HEK293 (cell line): ENCODE results near the gene CTSO.

ENCODE experiments used
- CTCF ChIA-PET: fragments of 350-600 bp; formaldehyde crosslinking; extraction: SDS; loops from one replicate; lab custom pipeline; 2021; ENCODE audit warnings: antibody characterized with exemption; lab: Yijun Ruan, JAX
- POLR2A ChIA-PET: fragments of 300-600 bp; formaldehyde crosslinking; extraction: SDS; loops from one replicate; lab custom pipeline; 2020; ENCODE audit warnings: antibody characterized with exemption, inconsistent platforms; lab: Yijun Ruan, JAX
- H3K27ac ChIP-seq: fragments of 200-500 bp; sonication (Bioruptor generic); 2 replicates; pipeline ENCODE4 v1.5.1; 2014; ENCODE audit warnings: low read depth, low read length, control low read depth, inconsistent platforms; ENCODE audit errors: extremely low read depth
- H3K36me3 ChIP-seq, 2 experiments: fragments of 200-500 bp in 1 of 2; sonication (Bioruptor generic) in 1 of 2; 1 replicate in 1 of 2; 2 replicates in 1 of 2; pipeline ENCODE4 v1.5.1; 2014 to 2017; ENCODE audit warnings: inconsistent platforms in 2 of 2, low read length in 2 of 2; ENCODE audit not compliant: control insufficient read depth in 2 of 2, insufficient read depth in 1 of 2
- H3K4me1 ChIP-seq: fragments of 200-500 bp; sonication (Bioruptor generic); 2 replicates; pipeline ENCODE4 v1.5.1; 2014; ENCODE audit warnings: mild to moderate bottlenecking, low read length, inconsistent platforms; ENCODE audit not compliant: control insufficient read depth, insufficient read depth
- H3K4me3 ChIP-seq: 2 replicates; pipeline ENCODE4 v1.5.1; 2011; ENCODE audit warnings: low read depth, mild to moderate bottlenecking, control low read depth, low read length, moderate library complexity
- H3K9me3 ChIP-seq: fragments of 200-500 bp; sonication (Bioruptor generic); 2 replicates; pipeline ENCODE4 v1.5.1; 2014; ENCODE audit warnings: low read depth, low read length, inconsistent platforms; ENCODE audit not compliant: control insufficient read depth, insufficient read depth
- OSR2 ChIP-seq: fragments of 450-650 bp; formaldehyde crosslinking; IDR thresholded peaks from 2 replicates; pipeline ENCODE4 v1.5.1; 2016; ENCODE audit warnings: missing biosample characterization, missing genetic modification characterization
- ZNF138 ChIP-seq: fragments of 450-650 bp; formaldehyde crosslinking; IDR thresholded peaks from 2 replicates; pipeline ENCODE4 v1.5.1; 2016; ENCODE audit warnings: missing biosample characterization, missing genetic modification characterization, borderline replicate concordance
- ZNF140 ChIP-seq: fragments of 450-650 bp; formaldehyde crosslinking; IDR thresholded peaks from 2 replicates; pipeline ENCODE4 v1.5.1; 2016; ENCODE audit warnings: missing biosample characterization, missing genetic modification characterization
- ZNF202 ChIP-seq: fragments of 450-650 bp; formaldehyde crosslinking; IDR thresholded peaks from 2 replicates; pipeline ENCODE4 v1.5.1; 2016; ENCODE audit warnings: missing biosample characterization, missing genetic modification characterization, borderline replicate concordance
- ZNF311 ChIP-seq: fragments of 450-650 bp; formaldehyde crosslinking; IDR thresholded peaks from 2 replicates; pipeline ENCODE4 v1.5.1; 2017; ENCODE audit warnings: missing biosample characterization, missing genetic modification characterization, borderline replicate concordance
- ZNF366 ChIP-seq: fragments of 450-650 bp; formaldehyde crosslinking; conservative IDR thresholded peaks from 2 replicates; pipeline ENCODE4 v1.5.1; 2016; ENCODE audit warnings: missing biosample characterization, missing genetic modification characterization
- ZNF423 ChIP-seq: fragments of 450-650 bp; formaldehyde crosslinking; IDR thresholded peaks from 2 replicates; pipeline ENCODE4 v1.5.1; 2016; ENCODE audit warnings: missing biosample characterization, missing genetic modification characterization
- ZNF473 ChIP-seq: fragments of 450-650 bp; formaldehyde crosslinking; IDR thresholded peaks from 2 replicates; pipeline ENCODE4 v1.5.1; 2017; ENCODE audit warnings: missing biosample characterization, missing genetic modification characterization
- ZNF514 ChIP-seq: fragments of 450-650 bp; formaldehyde crosslinking; IDR thresholded peaks from 2 replicates; pipeline ENCODE4 v1.5.1; 2016; ENCODE audit warnings: missing biosample characterization, missing genetic modification characterization
- ZNF529 ChIP-seq: fragments of 450-650 bp; formaldehyde crosslinking; IDR thresholded peaks from 2 replicates; pipeline ENCODE4 v1.5.1; 2017; ENCODE audit warnings: missing genetic modification characterization, missing biosample characterization; ENCODE audit not compliant: insufficient replicate concordance
- ZNF571 ChIP-seq: fragments of 450-650 bp; formaldehyde crosslinking; IDR thresholded peaks from 2 replicates; pipeline ENCODE4 v1.5.0; 2017; ENCODE audit warnings: missing biosample characterization, missing genetic modification characterization
- ZNF600 ChIP-seq: fragments of 450-650 bp; formaldehyde crosslinking; IDR thresholded peaks from 2 replicates; pipeline ENCODE4 v1.5.1; 2016; ENCODE audit warnings: missing biosample characterization, missing genetic modification characterization
- ZNF626 ChIP-seq: fragments of 450-650 bp; sonication (Bioruptor Pico); formaldehyde crosslinking; IDR thresholded peaks from 2 replicates; pipeline ENCODE4 v1.5.1; 2018; ENCODE audit warnings: missing biosample characterization, missing genetic modification characterization, inconsistent platforms
- ZNF747 ChIP-seq: fragments of 450-650 bp; formaldehyde crosslinking; IDR thresholded peaks from 2 replicates; pipeline ENCODE4 v1.5.1; 2016; ENCODE audit warnings: missing biosample characterization, missing genetic modification characterization
- ZNF830 ChIP-seq: fragments of 450-650 bp; IDR thresholded peaks from 2 replicates; pipeline ENCODE4 v1.5.0; 2018; ENCODE audit warnings: missing biosample characterization, missing genetic modification characterization, low read depth, mild to moderate bottlenecking, moderate library complexity
- TF ChIP-seq, protein P1 (sequence below): fragments of 450-650 bp; formaldehyde crosslinking; IDR thresholded peaks from 2 replicates; pipeline ENCODE4 v1.5.1; 2016; ENCODE audit warnings: missing biosample characterization, missing genetic modification characterization
- TF ChIP-seq, protein P2 (sequence below): fragments of 450-650 bp; formaldehyde crosslinking; IDR thresholded peaks from 2 replicates; pipeline ENCODE4 v1.5.1; 2016; ENCODE audit warnings: missing biosample characterization, missing genetic modification characterization, borderline replicate concordance
- TF ChIP-seq, protein P3 (sequence below): fragments of 450-650 bp; formaldehyde crosslinking; IDR thresholded peaks from 2 replicates; pipeline ENCODE4 v1.5.0; 2017; ENCODE audit warnings: missing biosample characterization, missing genetic modification characterization, borderline replicate concordance
- TF ChIP-seq, protein P4 (sequence below): fragments of 450-650 bp; formaldehyde crosslinking; optimal IDR thresholded peaks from 2 replicates; pipeline ENCODE3; 2016; ENCODE audit warnings: missing biosample characterization, mild to moderate bottlenecking, missing genetic modification characterization
- TF ChIP-seq, protein P5 (sequence below): fragments of 450-650 bp; formaldehyde crosslinking; conservative IDR thresholded peaks from 2 replicates; pipeline ENCODE4 v1.5.1; 2016; ENCODE audit warnings: low read depth, missing biosample characterization, missing genetic modification characterization

Gene CTSO

DNA sequence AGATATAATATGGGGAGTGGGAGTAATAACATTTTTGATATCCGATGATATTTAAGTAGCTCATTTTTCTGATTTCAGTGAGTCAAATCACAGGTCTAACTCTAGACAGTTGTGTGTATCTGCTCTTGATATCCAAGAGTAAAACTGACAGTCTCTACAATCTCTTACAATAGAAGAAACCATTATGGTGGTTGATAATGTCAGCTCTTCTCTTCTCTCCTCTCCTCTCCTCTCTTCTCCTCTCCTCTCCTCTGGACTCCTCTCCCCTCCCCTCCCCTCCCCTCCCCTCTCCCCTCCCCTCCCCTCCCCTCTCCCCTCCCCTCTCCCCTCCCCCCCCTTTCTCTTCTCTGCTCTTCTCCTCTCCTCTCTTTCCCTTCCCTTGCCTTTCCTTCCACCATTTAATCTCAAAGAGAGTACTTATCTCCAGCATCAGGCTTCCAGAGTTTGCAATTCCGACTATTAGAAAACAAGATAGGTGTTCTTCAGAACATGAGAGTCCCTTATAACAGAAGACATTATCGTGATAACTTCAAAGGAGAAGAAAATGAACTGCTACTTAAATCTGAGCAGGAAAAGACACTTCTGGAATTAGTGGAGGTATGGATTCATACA lies 43.9 kb downstream of the CTSO start:
- Histone ChIP-seq H3K9me3 (no peaks in the 10 kb centered on the region), H3K36me3 (no peaks in the 10 kb centered on the region), H3K4me1 (peaks cover 18% of the 10 kb centered on the region), H3K27ac (no peak overlapping the region), H3K4me3 (no peak overlapping the region)
- TF ChIP-seq, protein P1, sequence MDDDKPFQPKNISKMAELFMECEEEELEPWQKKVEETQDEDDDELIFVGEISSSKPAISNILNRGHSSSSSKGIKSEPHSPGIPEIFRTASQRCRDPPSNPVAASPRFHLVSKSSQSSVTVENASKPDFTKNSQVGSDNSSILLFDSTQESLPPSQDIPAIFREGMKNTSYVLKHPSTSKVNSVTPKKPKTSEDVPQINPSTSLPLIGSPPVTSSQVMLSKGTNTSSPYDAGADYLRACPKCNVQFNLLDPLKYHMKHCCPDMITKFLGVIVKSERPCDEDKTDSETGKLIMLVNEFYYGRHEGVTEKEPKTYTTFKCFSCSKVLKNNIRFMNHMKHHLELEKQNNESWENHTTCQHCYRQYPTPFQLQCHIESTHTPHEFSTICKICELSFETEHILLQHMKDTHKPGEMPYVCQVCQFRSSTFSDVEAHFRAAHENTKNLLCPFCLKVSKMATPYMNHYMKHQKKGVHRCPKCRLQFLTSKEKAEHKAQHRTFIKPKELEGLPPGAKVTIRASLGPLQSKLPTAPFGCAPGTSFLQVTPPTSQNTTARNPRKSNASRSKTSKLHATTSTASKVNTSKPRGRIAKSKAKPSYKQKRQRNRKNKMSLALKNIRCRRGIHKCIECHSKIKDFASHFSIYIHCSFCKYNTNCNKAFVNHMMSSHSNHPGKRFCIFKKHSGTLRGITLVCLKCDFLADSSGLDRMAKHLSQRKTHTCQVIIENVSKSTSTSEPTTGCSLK = no peak
- TF ChIP-seq ZNF747 (tag by site-specific recombination) (no peak), ZNF138 (tag by site-specific recombination) (no peak), ZNF571 (tag by site-specific recombination) (no peak), ZNF600 (tag by site-specific recombination) (no peak), ZNF514 (tag by site-specific recombination) (no peak), ZNF423 (no peak)
- TF ChIP-seq, protein P2, sequence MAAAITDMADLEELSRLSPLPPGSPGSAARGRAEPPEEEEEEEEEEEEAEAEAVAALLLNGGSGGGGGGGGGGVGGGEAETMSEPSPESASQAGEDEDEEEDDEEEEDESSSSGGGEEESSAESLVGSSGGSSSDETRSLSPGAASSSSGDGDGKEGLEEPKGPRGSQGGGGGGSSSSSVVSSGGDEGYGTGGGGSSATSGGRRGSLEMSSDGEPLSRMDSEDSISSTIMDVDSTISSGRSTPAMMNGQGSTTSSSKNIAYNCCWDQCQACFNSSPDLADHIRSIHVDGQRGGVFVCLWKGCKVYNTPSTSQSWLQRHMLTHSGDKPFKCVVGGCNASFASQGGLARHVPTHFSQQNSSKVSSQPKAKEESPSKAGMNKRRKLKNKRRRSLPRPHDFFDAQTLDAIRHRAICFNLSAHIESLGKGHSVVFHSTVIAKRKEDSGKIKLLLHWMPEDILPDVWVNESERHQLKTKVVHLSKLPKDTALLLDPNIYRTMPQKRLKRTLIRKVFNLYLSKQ (tag by site-specific recombination) = no peak
- TF ChIP-seq, protein P3, sequence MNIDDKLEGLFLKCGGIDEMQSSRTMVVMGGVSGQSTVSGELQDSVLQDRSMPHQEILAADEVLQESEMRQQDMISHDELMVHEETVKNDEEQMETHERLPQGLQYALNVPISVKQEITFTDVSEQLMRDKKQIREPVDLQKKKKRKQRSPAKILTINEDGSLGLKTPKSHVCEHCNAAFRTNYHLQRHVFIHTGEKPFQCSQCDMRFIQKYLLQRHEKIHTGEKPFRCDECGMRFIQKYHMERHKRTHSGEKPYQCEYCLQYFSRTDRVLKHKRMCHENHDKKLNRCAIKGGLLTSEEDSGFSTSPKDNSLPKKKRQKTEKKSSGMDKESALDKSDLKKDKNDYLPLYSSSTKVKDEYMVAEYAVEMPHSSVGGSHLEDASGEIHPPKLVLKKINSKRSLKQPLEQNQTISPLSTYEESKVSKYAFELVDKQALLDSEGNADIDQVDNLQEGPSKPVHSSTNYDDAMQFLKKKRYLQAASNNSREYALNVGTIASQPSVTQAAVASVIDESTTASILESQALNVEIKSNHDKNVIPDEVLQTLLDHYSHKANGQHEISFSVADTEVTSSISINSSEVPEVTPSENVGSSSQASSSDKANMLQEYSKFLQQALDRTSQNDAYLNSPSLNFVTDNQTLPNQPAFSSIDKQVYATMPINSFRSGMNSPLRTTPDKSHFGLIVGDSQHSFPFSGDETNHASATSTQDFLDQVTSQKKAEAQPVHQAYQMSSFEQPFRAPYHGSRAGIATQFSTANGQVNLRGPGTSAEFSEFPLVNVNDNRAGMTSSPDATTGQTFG = no peak
- CTCF ChIA-PET = no interaction called here
- POLR2A ChIA-PET = no interaction called here

DNA sequence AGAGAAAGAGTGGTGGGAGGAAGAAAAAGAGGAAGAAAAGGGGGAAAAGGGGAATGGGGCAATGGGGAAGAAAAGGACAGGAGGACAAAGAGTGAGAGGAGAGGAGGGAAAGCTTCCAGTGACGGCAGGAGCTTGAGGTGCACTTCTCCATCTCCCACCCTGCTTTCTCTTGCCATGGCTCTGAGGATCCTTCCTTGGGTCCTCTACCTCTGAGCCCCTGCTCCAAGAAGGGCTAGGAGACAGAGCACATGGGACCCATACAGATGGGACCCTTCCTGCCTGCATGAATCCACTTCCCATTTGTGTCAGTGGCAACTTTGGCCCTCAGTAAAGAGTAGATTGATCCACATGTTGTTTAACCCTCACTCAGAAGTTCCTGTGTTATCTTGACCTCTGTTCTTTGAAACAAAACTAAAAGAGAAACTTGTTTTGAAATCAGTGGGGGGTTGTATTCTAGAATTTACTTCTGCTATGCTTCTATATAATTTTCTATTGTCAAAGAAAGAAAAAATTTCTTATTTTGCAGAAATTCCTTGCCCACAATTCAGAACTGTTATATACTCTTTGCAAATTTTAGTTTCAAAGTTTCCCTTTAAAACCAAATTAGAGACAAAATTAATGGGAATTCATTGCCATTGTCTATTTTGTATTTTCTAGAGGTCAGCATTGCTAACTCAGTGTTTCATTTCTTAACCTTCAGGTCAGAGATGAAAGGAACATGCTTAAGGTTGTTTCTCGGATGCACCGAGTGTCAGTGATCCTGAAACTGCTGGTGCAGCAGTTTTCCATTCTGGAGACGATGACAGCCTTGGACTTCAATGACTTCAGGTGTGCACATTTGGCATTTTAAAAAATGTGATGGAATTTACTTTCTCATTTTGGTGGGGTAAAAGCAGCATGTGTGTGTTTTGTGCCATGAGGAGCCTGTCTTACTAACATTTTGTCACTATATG lies 45.2 kb downstream of the CTSO start:
- CTCF ChIA-PET = no interaction called here
- POLR2A ChIA-PET = no interaction called here
- TF ChIP-seq, protein P4, sequence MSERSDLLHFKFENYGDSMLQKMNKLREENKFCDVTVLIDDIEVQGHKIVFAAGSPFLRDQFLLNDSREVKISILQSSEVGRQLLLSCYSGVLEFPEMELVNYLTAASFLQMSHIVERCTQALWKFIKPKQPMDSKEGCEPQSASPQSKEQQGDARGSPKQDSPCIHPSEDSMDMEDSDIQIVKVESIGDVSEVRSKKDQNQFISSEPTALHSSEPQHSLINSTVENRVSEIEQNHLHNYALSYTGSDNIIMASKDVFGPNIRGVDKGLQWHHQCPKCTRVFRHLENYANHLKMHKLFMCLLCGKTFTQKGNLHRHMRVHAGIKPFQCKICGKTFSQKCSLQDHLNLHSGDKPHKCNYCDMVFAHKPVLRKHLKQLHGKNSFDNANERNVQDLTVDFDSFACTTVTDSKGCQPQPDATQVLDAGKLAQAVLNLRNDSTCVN = no peak
- TF ChIP-seq ZNF830 (tag by site-specific recombination) = no peak
- TF ChIP-seq OSR2 (tag by site-specific recombination) = no peak
- no peak for TF ChIP-seq ZNF473
- TF ChIP-seq ZNF571 (tag by site-specific recombination) = no peak
- no peak for TF ChIP-seq ZNF366 (tag by site-specific recombination)
- no peak for TF ChIP-seq ZNF202 (tag by site-specific recombination)
- TF ChIP-seq ZNF626 (tag by site-specific recombination) = no peak
- no peak for TF ChIP-seq ZNF140
- TF ChIP-seq ZNF311 (tag by site-specific recombination) = no peak
- TF ChIP-seq, protein P5, sequence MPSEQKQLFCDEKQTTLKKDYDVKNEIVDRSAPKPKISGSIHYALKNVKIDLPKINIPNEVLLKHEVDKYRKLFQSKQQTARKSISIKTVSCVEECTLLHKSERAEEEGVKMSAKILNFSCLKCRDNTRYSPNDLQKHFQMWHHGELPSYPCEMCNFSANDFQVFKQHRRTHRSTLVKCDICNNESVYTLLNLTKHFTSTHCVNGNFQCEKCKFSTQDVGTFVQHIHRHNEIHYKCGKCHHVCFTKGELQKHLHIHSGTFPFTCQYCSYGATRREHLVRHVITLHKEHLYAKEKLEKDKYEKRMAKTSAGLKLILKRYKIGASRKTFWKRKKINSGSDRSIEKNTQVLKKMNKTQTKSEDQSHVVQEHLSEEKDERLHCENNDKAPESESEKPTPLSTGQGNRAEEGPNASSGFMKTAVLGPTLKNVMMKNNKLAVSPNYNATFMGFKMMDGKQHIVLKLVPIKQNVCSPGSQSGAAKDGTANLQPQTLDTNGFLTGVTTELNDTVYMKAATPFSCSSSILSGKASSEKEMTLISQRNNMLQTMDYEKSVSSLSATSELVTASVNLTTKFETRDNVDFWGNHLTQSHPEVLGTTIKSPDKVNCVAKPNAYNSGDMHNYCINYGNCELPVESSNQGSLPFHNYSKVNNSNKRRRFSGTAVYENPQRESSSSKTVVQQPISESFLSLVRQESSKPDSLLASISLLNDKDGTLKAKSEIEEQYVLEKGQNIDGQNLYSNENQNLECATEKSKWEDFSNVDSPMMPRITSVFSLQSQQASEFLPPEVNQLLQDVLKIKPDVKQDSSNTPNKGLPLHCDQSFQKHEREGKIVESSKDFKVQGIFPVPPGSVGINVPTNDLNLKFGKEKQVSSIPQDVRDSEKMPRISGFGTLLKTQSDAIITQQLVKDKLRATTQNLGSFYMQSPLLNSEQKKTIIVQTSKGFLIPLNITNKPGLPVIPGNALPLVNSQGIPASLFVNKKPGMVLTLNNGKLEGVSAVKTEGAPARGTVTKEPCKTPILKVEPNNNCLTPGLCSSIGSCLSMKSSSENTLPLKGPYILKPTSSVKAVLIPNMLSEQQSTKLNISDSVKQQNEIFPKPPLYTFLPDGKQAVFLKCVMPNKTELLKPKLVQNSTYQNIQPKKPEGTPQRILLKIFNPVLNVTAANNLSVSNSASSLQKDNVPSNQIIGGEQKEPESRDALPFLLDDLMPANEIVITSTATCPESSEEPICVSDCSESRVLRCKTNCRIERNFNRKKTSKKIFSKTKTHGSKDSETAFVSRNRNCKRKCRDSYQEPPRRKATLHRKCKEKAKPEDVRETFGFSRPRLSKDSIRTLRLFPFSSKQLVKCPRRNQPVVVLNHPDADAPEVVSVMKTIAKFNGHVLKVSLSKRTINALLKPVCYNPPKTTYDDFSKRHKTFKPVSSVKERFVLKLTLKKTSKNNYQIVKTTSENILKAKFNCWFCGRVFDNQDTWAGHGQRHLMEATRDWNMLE (tag by site-specific recombination) = no peak
- no peak for TF ChIP-seq ZNF529 (tag by site-specific recombination)

More for the DNA sequence above, 45.2 kb downstream of the CTSO start:
- peaks cover 22% of the 10 kb centered on the region for H3K4me1 ChIP-seq
- no peaks in the 10 kb centered on the region for H3K36me3 ChIP-seq
- no peak overlapping the region for H3K4me3 ChIP-seq
- H3K27ac ChIP-seq = no peak overlapping the region
- H3K9me3 ChIP-seq = no peaks in the 10 kb centered on the region
